Duodenal mucosa (tissue), 2 donors: ENCODE data around the gene HNRNPM.

ENCODE experiments used
- H3K27ac ChIP-seq: one replicate; pipeline ENCODE4 v1.7.0; 2013; ENCODE audit warnings: low read depth, low read length
- H3K27me3 ChIP-seq, 2 donors: one replicate each; pipeline ENCODE4 v1.7.0; 2013; ENCODE audit warnings: low read length in 2 of 2, control low read depth in 1 of 2; ENCODE audit not compliant: insufficient read depth in 2 of 2, control insufficient read depth in 1 of 2
- H3K36me3 ChIP-seq, 2 donors: one replicate each; pipeline ENCODE4 v1.7.0; 2013; ENCODE audit warnings: low read length in 2 of 2, control low read depth in 1 of 2; ENCODE audit not compliant: insufficient read depth in 2 of 2, control insufficient read depth in 1 of 2
- H3K4me1 ChIP-seq, 2 donors: one replicate each; pipeline ENCODE4 v1.7.0; 2013; ENCODE audit warnings: low read length in 2 of 2, control low read depth in 1 of 2; ENCODE audit not compliant: insufficient read depth in 2 of 2, control insufficient read depth in 1 of 2
- H3K4me3 ChIP-seq, 2 donors: one replicate each; pipeline ENCODE4 v1.7.0; 2013; ENCODE audit warnings: low read length in 2 of 2, low read depth in 1 of 2
- H3K9ac ChIP-seq, 2 donors: one replicate each; pipeline ENCODE4 v1.7.0; 2013; ENCODE audit warnings: low read length in 2 of 2, low read depth in 1 of 2
- H3K9me3 ChIP-seq, 2 donors: one replicate each; pipeline ENCODE4 v1.7.0; 2013; ENCODE audit warnings: low read length in 2 of 2, control low read depth in 1 of 2; ENCODE audit not compliant: control insufficient read depth in 1 of 2

Gene HNRNPM

GRCh38 chr19:8517551-8518442 is 73.0 kb downstream of the HNRNPM start:
- no peak overlapping the region for H3K27ac ChIP-seq
- H3K9me3 ChIP-seq: no peaks in the 10 kb centered on the region
- H3K36me3 ChIP-seq: no peaks in the 10 kb centered on the region
- H3K4me1 ChIP-seq: peaks cover 9 to 25% of the 10 kb centered on the region in 2 donors
- no peaks in the 10 kb centered on the region for H3K27me3 ChIP-seq
- no peak overlapping the region for H3K9ac ChIP-seq
- H3K4me3 ChIP-seq: no peak overlapping the region

- Histone ChIP-seq H3K36me3 (no peaks in the 10 kb centered on the region), H3K27ac (no peak overlapping the region), H3K9me3 (no peaks in the 10 kb centered on the region), H3K4me1 (peaks cover 1 to 18% of the 10 kb centered on the region in 2 donors), H3K9ac (no peak overlapping the region), H3K27me3 (no peaks in the 10 kb centered on the region), H3K4me3 (no peak overlapping the region)
Observed at GRCh38 chr19:8518536-8518935, 73.8 kb downstream of the HNRNPM start.

- H3K27ac ChIP-seq: no peak overlapping the region
- no peak overlapping the region for H3K4me3 ChIP-seq
- H3K27me3 ChIP-seq: no peaks in the 10 kb centered on the region
- no peaks in the 10 kb centered on the region for H3K36me3 ChIP-seq
- no peak overlapping the region for H3K9ac ChIP-seq
- peaks cover 0 to 17% of the 10 kb centered on the region in 2 donors for H3K4me1 ChIP-seq
- no peaks in the 10 kb centered on the region for H3K9me3 ChIP-seq
Observed at GRCh38 chr19:8519388-8519787, 74.6 kb downstream of the HNRNPM start.

GRCh38 chr19:8525401-8525684 is 80.6 kb downstream of the HNRNPM start:
- Histone ChIP-seq H3K4me1 (peaks cover 12 to 16% of the 10 kb centered on the region in 2 donors), H3K4me3 (peak overlapping the region; percentile 74 to 80), H3K27ac (no peak overlapping the region), H3K27me3 (no peaks in the 10 kb centered on the region), H3K9me3 (no peaks in the 10 kb centered on the region), H3K36me3 (peaks cover 0 to 22% of the 10 kb centered on the region in 2 donors), H3K9ac (peak overlapping the region; percentile 72 to 79)

- Histone ChIP-seq H3K36me3 (peaks cover 0 to 24% of the 10 kb centered on the region in 2 donors), H3K27ac (peak overlapping the region; percentile 70), H3K4me3 (peak overlapping the region; percentile 78 to 84), H3K9ac (peak overlapping the region; percentile 2 to 78), H3K27me3 (no peaks in the 10 kb centered on the region), H3K4me1 (peaks cover 12 to 16% of the 10 kb centered on the region in 2 donors), H3K9me3 (no peaks in the 10 kb centered on the region)
Observed at GRCh38 chr19:8526345-8527091, 81.7 kb downstream of the HNRNPM start.

GRCh38 chr19:8528500-8528899 is 83.7 kb downstream of the HNRNPM start:
- H3K27ac ChIP-seq: no peak overlapping the region

GRCh38 chr19:8529369-8530006 is 84.7 kb downstream of the HNRNPM start:
- Histone ChIP-seq H3K4me3 (no peak overlapping the region), H3K27me3 (no peaks in the 10 kb centered on the region), H3K9ac (no peak overlapping the region), H3K36me3 (peaks cover 0 to 25% of the 10 kb centered on the region in 2 donors), H3K27ac (no peak overlapping the region), H3K4me1 (peaks cover 16 to 19% of the 10 kb centered on the region in 2 donors), H3K9me3 (no peaks in the 10 kb centered on the region)

More at GRCh38 chr19:8528500-8528899, 83.7 kb downstream of the HNRNPM start:
- H3K4me1 ChIP-seq: peaks cover 16 to 19% of the 10 kb centered on the region in 2 donors
- H3K36me3 ChIP-seq: peaks cover 0 to 25% of the 10 kb centered on the region in 2 donors
- H3K27me3 ChIP-seq: no peaks in the 10 kb centered on the region
- no peak overlapping the region for H3K9ac ChIP-seq
- no peaks in the 10 kb centered on the region for H3K9me3 ChIP-seq
- no peak overlapping the region for H3K4me3 ChIP-seq

GRCh38 chr19:8530061-8530679 is 85.4 kb downstream of the HNRNPM start:
- Histone ChIP-seq H3K4me3 (no peak overlapping the region), H3K36me3 (peaks cover 0 to 25% of the 10 kb centered on the region in 2 donors), H3K4me1 (peaks cover 16 to 19% of the 10 kb centered on the region in 2 donors), H3K9me3 (no peaks in the 10 kb centered on the region), H3K27ac (no peak overlapping the region), H3K27me3 (no peaks in the 10 kb centered on the region), H3K9ac (no peak overlapping the region)

GRCh38 chr19:8531470-8531869 is 86.7 kb downstream of the HNRNPM start:
- Histone ChIP-seq H3K27me3 (no peaks in the 10 kb centered on the region), H3K9ac (no peak overlapping the region), H3K4me1 (peaks cover 16 to 19% of the 10 kb centered on the region in 2 donors), H3K4me3 (no peak overlapping the region), H3K36me3 (peaks cover 0 to 24% of the 10 kb centered on the region in 2 donors), H3K27ac (no peak overlapping the region), H3K9me3 (no peaks in the 10 kb centered on the region)
